Mesenchymal stem cell (in vitro differentiated cells and primary cell): ENCODE results near the gene DHX29. TPM values are rescaled to one million over a fixed set of nuclear protein-coding genes. Genes with fewer than 3 reads are reported as not detected.

Experiments
- DNase-seq: peaks from one replicate; pipeline ENCODE4 v3.0.0-alpha.2; 2013
- H2AFZ ChIP-seq: one replicate; pipeline ENCODE4 v1.6.1; 2013; ENCODE audit warnings: low read depth, mild to moderate bottlenecking, control low read depth, inconsistent platforms, low read length, moderate library complexity
- H2AK5ac ChIP-seq: 2 replicates; pipeline ENCODE4 v1.6.1; 2013; ENCODE audit warnings: low read length, moderate library complexity, mild to moderate bottlenecking, inconsistent platforms; ENCODE audit not compliant: severe bottlenecking
- H2BK120ac ChIP-seq: one replicate; pipeline ENCODE4 v1.6.1; 2013; ENCODE audit warnings: low read depth, mild to moderate bottlenecking, inconsistent platforms, low read length, moderate library complexity
- H2BK12ac ChIP-seq, 2 experiments: one replicate each; pipeline ENCODE4 v1.6.1; 2013; ENCODE audit warnings: inconsistent platforms in 2 of 2, low read length in 2 of 2, mild to moderate bottlenecking in 2 of 2, moderate library complexity in 2 of 2, control low read depth in 1 of 2
- H2BK15ac ChIP-seq: one replicate; pipeline ENCODE4 v1.6.1; 2013; ENCODE audit warnings: mild to moderate bottlenecking, low read depth, inconsistent platforms; ENCODE audit not compliant: poor library complexity, severe bottlenecking
- H2BK5ac ChIP-seq: 2 replicates; pipeline ENCODE4 v1.6.1; 2013; ENCODE audit warnings: low read depth, mild to moderate bottlenecking, low read length, control low read depth, inconsistent platforms; ENCODE audit not compliant: poor library complexity, severe bottlenecking
- H3K14ac ChIP-seq, 2 experiments: one replicate each; pipeline ENCODE4 v1.6.1; 2013; ENCODE audit warnings: inconsistent platforms in 2 of 2, low read length in 2 of 2, control low read depth in 1 of 2, mild to moderate bottlenecking in 1 of 2, moderate library complexity in 1 of 2
- H3K18ac ChIP-seq, 2 experiments: one replicate each; pipeline ENCODE4 v1.6.1; 2013; ENCODE audit warnings: inconsistent platforms in 2 of 2, low read length in 2 of 2, control low read depth in 1 of 2, low read depth in 1 of 2, mild to moderate bottlenecking in 1 of 2
- H3K23ac ChIP-seq, 2 experiments: one replicate each; pipeline ENCODE4 v1.6.1; 2013; ENCODE audit warnings: inconsistent platforms in 2 of 2, low read length in 2 of 2, mild to moderate bottlenecking in 2 of 2, moderate library complexity in 2 of 2, control low read depth in 1 of 2
- H3K27ac ChIP-seq: 2 replicates; pipeline ENCODE4 v1.5.1; 2013; ENCODE audit warnings: mild to moderate bottlenecking, moderate library complexity, low read length, control low read depth, inconsistent platforms; ENCODE audit not compliant: poor library complexity, severe bottlenecking
- H3K27me3 ChIP-seq, 2 experiments: 2 replicates each; pipeline versions ENCODE4 v1.6.1 to v1.7.0; 2013; ENCODE audit warnings: low read length in 2 of 2, mild to moderate bottlenecking in 2 of 2, moderate library complexity in 2 of 2, control low read depth in 1 of 2, inconsistent platforms in 1 of 2; ENCODE audit not compliant: control insufficient read depth in 1 of 2, insufficient read depth in 1 of 2
- H3K36me3 ChIP-seq, 2 experiments: 2 replicates each; pipeline versions ENCODE4 v1.6.1 to v1.7.0; 2013; ENCODE audit warnings: low read length in 2 of 2, control low read depth in 1 of 2, inconsistent platforms in 1 of 2, low read depth in 1 of 2, mild to moderate bottlenecking in 1 of 2; ENCODE audit not compliant: insufficient read depth in 2 of 2, control insufficient read depth in 1 of 2
- H3K4ac ChIP-seq, 2 experiments: one replicate each; pipeline ENCODE4 v1.6.1; 2013; ENCODE audit warnings: inconsistent platforms in 2 of 2, low read length in 2 of 2, mild to moderate bottlenecking in 2 of 2, moderate library complexity in 2 of 2, control low read depth in 1 of 2, low read depth in 1 of 2
- H3K4me1 ChIP-seq: 2 replicates; pipeline ENCODE4 v1.6.1; 2013; ENCODE audit warnings: low read depth, low read length, control low read depth; ENCODE audit not compliant: control insufficient read depth, insufficient read depth
- H3K4me2 ChIP-seq: 2 replicates; pipeline ENCODE4 v1.6.1; 2013; ENCODE audit warnings: low read length, mild to moderate bottlenecking, inconsistent platforms; ENCODE audit not compliant: poor library complexity, severe bottlenecking
- H3K4me3 ChIP-seq, 2 experiments: 2 replicates each; pipeline versions ENCODE4 v1.5.1 to v1.7.0; 2013; ENCODE audit warnings: low read length in 2 of 2, mild to moderate bottlenecking in 2 of 2, control low read depth in 1 of 2, low read depth in 1 of 2; ENCODE audit not compliant: insufficient read depth in 1 of 2
- H3K79me1 ChIP-seq: replicated peaks from 2 replicates; pipeline ENCODE4 v1.6.1; 2013; ENCODE audit warnings: mild to moderate bottlenecking, control low read depth, low read length, inconsistent platforms; ENCODE audit not compliant: poor library complexity, severe bottlenecking
- H3K9ac ChIP-seq: 2 replicates; pipeline ENCODE4 v1.7.0; 2013; ENCODE audit warnings: mild to moderate bottlenecking, low read length, moderate library complexity
- H3K9me3 ChIP-seq: 2 replicates; pipeline ENCODE4 v1.7.0; 2013; ENCODE audit warnings: mild to moderate bottlenecking, low read length; ENCODE audit not compliant: control insufficient read depth
- H4K8ac ChIP-seq: one replicate; pipeline ENCODE4 v1.6.1; 2013; ENCODE audit warnings: inconsistent platforms, mild to moderate bottlenecking, low read length, moderate library complexity
- H4K91ac ChIP-seq: one replicate; pipeline ENCODE4 v1.6.1; 2013; ENCODE audit warnings: mild to moderate bottlenecking, low read length, inconsistent platforms
- WGBS: methylation state at CpG from one replicate; pipeline ENCODE4 v1.1.7; 2013; ENCODE audit warnings: mixed read lengths; 5-methylcytosine and 5-hydroxymethylcytosine counted together
- polyA plus RNA-seq, 2 experiments: library from polyadenylated mRNA; stranded (reverse); fragments of 200-250 nt; gene quantifications; one replicate each; pipeline ENCODE4 v1.2.3, GENCODE V29; 2013

Gene DHX29, protein sequence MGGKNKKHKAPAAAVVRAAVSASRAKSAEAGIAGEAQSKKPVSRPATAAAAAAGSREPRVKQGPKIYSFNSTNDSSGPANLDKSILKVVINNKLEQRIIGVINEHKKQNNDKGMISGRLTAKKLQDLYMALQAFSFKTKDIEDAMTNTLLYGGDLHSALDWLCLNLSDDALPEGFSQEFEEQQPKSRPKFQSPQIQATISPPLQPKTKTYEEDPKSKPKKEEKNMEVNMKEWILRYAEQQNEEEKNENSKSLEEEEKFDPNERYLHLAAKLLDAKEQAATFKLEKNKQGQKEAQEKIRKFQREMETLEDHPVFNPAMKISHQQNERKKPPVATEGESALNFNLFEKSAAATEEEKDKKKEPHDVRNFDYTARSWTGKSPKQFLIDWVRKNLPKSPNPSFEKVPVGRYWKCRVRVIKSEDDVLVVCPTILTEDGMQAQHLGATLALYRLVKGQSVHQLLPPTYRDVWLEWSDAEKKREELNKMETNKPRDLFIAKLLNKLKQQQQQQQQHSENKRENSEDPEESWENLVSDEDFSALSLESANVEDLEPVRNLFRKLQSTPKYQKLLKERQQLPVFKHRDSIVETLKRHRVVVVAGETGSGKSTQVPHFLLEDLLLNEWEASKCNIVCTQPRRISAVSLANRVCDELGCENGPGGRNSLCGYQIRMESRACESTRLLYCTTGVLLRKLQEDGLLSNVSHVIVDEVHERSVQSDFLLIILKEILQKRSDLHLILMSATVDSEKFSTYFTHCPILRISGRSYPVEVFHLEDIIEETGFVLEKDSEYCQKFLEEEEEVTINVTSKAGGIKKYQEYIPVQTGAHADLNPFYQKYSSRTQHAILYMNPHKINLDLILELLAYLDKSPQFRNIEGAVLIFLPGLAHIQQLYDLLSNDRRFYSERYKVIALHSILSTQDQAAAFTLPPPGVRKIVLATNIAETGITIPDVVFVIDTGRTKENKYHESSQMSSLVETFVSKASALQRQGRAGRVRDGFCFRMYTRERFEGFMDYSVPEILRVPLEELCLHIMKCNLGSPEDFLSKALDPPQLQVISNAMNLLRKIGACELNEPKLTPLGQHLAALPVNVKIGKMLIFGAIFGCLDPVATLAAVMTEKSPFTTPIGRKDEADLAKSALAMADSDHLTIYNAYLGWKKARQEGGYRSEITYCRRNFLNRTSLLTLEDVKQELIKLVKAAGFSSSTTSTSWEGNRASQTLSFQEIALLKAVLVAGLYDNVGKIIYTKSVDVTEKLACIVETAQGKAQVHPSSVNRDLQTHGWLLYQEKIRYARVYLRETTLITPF (N-terminal part only)
- polyA plus RNA-seq (2013, experiment 1 of 2), result 32.0 TPM
- 33.8 TPM for polyA plus RNA-seq (2013, experiment 2 of 2)

DNA sequence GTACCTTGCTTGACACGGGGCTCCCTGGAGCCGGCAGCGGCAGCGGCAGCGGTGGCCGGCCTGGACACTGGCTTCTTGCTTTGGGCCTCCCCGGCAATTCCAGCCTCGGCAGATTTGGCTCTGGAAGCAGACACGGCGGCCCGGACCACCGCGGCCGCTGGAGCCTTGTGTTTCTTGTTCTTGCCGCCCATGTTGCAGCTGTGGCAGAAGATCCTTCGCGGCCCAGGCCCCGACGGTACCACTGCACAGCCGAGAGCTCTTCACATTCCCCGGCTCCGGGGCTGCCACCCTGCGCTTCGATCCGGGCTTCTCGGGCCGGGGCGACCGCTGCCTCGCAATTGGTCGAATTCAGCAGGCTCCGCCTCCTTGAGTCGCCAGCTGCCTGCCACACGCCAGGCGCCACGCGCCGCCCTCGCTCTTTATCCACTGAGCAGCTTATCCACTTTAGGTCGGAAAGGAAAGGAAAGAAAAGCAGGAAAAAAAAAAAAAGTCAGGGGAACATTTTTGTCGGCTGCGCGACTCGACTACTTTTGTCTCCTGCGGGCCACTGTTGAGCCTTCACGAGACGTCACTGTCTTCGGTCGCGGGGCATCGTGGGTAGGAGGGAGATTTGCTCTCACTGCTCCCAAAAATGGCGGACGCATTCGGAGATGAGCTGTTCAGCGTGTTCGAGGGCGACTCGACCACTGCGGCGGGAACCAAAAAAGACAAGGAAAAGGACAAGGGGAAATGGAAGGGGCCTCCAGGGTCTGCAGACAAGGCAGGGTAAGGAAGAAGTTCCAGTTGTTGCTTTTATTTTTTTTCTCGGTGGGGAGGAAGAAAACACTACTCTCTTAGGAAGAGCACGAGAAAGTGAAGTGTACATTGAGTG lies at the start of gene DHX29, which contains the start of gene MTREX:
Gene DHX29 (minus strand): TSS at position 312 of the 871 bp plus-strand sequence. CDS start 121 bp downstream, at position 191.
Gene MTREX (plus strand): TSS at position 607 of the 871 bp plus-strand sequence. CDS start 25 bp downstream, at position 632.
- Histone ChIP-seq H3K9ac (peak within 1 kb of the TSS; percentile 99), H3K27ac (peak within 1 kb of the TSS; percentile 96), H4K91ac (peak within 1 kb of the TSS; percentile 31), H3K9me3 (no peaks in the 10 kb centered on the region), H3K4ac (peak within 1 kb of the TSS; percentile 49 to 77), H2AK5ac (no peak within 1 kb of the TSS), H2BK15ac (no peak within 1 kb of the TSS), H3K27me3 (no peaks in the 10 kb centered on the region), H3K36me3 (no peaks in the 10 kb centered on the region), H3K18ac (peak within 1 kb of the TSS; percentile 44 to 63), H3K79me1 (peaks cover 2% of the 10 kb centered on the region), H4K8ac (peak within 1 kb of the TSS; percentile 8), H2AFZ (peak within 1 kb of the TSS; percentile 30), H3K4me2 (peak within 1 kb of the TSS; percentile 70), H3K23ac (peak within 1 kb of the TSS in 1 of 2 experiments; percentile 70), H2BK12ac (peak within 1 kb of the TSS in 1 of 2 experiments; percentile 29), H3K14ac (peak within 1 kb of the TSS in 1 of 2 experiments; percentile 69), H3K4me3 (peak within 1 kb of the TSS; percentile 59 to 94), H3K4me1 (no peaks in the 10 kb centered on the region), H2BK5ac (peak within 1 kb of the TSS; percentile 86), H2BK120ac (no peak within 1 kb of the TSS)
- peak; percentile 96 for DNase-seq
- under 1% methylated on average over 62 of the region's 62 CpGs for WGBS

DNA sequence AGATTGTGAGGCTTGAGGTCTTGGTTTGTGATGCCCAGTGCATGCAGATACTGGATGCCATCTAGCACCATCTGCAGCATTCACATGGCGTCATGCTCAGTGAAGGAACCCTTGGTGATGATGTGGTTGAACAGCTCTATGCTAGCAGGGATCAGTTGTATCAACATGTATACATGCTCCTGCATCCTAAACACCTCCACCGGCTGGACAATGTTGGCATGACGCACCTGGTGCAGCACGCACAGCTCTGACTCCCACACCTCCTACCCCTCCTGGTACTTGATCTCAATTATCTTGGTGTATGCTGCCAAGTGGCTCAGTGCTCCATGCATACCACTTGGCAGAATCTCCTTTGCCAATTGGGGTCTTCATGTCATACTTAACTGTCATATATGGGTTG lies 49.4 kb upstream of the DHX29 start:
- no peak overlapping the region for H3K23ac ChIP-seq
- H4K8ac ChIP-seq, result no peak overlapping the region
- no peak overlapping the region for H2AFZ ChIP-seq
- H3K27me3 ChIP-seq, result no peaks in the 10 kb centered on the region
- H2BK12ac ChIP-seq, result no peak overlapping the region
- H2BK15ac ChIP-seq, result no peak overlapping the region
- no peak overlapping the region for H3K27ac ChIP-seq
- no peaks in the 10 kb centered on the region for H3K9me3 ChIP-seq
- no peaks in the 10 kb centered on the region for H3K4me1 ChIP-seq
- no peak overlapping the region for H3K4me2 ChIP-seq
- no peak overlapping the region for H3K18ac ChIP-seq
- H2BK120ac ChIP-seq, result no peak overlapping the region
- no peak overlapping the region for H3K4me3 ChIP-seq
- H3K36me3 ChIP-seq, result peaks cover 35 to 89% of the 10 kb centered on the region in 2 experiments
- H2AK5ac ChIP-seq, result no peak overlapping the region
- no peak overlapping the region for H3K14ac ChIP-seq
- H3K79me1 ChIP-seq, result peaks cover 29% of the 10 kb centered on the region
- H3K4ac ChIP-seq, result no peak overlapping the region
- H3K9ac ChIP-seq, result no peak overlapping the region
- H4K91ac ChIP-seq, result no peak overlapping the region
- no peak for DNase-seq
- 100% methylated on average over 4 of the region's 4 CpGs for WGBS
- no peak overlapping the region for H2BK5ac ChIP-seq

DNA sequence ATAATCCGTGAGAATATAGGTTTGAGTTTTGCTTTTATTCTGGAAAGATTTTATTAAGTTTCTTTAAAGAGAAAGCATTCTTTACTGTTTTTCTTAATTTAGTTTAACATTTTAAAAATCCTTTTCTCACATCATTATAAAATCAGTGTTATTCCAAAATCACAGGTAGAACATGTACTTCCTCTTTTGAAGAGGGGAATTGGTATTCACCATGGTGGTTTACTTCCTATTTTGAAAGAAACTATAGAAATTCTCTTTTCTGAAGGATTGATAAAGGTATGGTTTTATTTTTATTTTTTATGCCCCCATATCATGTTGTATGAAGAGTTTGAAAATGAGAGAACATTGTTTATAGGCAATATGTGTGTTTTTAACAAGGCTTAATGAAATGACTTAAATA lies 43.3 kb upstream of the DHX29 start:
- Histone ChIP-seq H4K8ac (no peak overlapping the region), H3K27ac (no peak overlapping the region), H3K4me2 (no peak overlapping the region), H3K9me3 (no peaks in the 10 kb centered on the region), H3K36me3 (peaks cover 31 to 95% of the 10 kb centered on the region in 2 experiments), H2AFZ (no peak overlapping the region), H3K4me3 (no peak overlapping the region), H4K91ac (no peak overlapping the region), H2BK120ac (no peak overlapping the region), H3K23ac (no peak overlapping the region), H3K14ac (no peak overlapping the region), H2AK5ac (no peak overlapping the region), H2BK12ac (no peak overlapping the region), H3K4ac (no peak overlapping the region), H3K79me1 (peaks cover 27% of the 10 kb centered on the region), H3K27me3 (no peaks in the 10 kb centered on the region), H3K4me1 (no peaks in the 10 kb centered on the region), H2BK15ac (no peak overlapping the region), H2BK5ac (no peak overlapping the region), H3K18ac (no peak overlapping the region), H3K9ac (no peak overlapping the region)
- DNase-seq, result no peak
- WGBS, result no CpG with 5 or more reads among the region's 1 CpG
